HFF-Myc (cell line): ENCODE data around the gene ALK.

Experiments
- DNase-seq: peaks from one replicate; pipeline ENCODE4 v3.0.0-alpha.2; 2011; ENCODE audit warnings: low read depth; ENCODE audit errors: extremely low read depth
- H3K4me3 ChIP-seq: replicated peaks from 2 replicates; pipeline ENCODE4 v1.5.1; 2011; ENCODE audit warnings: low read depth, mild to moderate bottlenecking, control low read depth, low read length
- CTCF ChIP-seq: IDR thresholded peaks from 2 replicates; pipeline ENCODE4 v1.5.1; 2012; ENCODE audit warnings: mild to moderate bottlenecking, low read depth, low read length, control low read depth; ENCODE audit errors: missing control alignments

The ALK gene

GRCh38 chr2:29876374-29876773, 45.0 kb downstream of the ALK start:
- no peak for TF ChIP-seq CTCF
- H3K4me3 ChIP-seq, result no peak overlapping the region
- no peak for DNase-seq

- no peak for TF ChIP-seq CTCF
- no peak overlapping the region for H3K4me3 ChIP-seq
- DNase-seq, result no peak
These were observed 46.6 kb downstream of the ALK start for GRCh38 chr2:29874745-29875144.

- TF ChIP-seq CTCF, result no peak
- H3K4me3 ChIP-seq, result no peak overlapping the region
- DNase-seq, result no peak
These were observed 48.5 kb downstream of the ALK start for GRCh38 chr2:29872870-29873269.

GRCh38 chr2:29871541-29871940, 49.8 kb downstream of the ALK start:
- no peak for TF ChIP-seq CTCF
- no peak overlapping the region for H3K4me3 ChIP-seq
- no peak for DNase-seq

- no peak for DNase-seq
- no peak overlapping the region for H3K4me3 ChIP-seq
- no peak for TF ChIP-seq CTCF
These were observed 55.9 kb downstream of the ALK start for GRCh38 chr2:29865512-29865911.

- no peak for DNase-seq
- TF ChIP-seq CTCF, result no peak
- H3K4me3 ChIP-seq, result no peak overlapping the region
These were observed 56.4 kb downstream of the ALK start for GRCh38 chr2:29864988-29865387.

GRCh38 chr2:29855924-29856639, 65.3 kb downstream of the ALK start:
- no peak for TF ChIP-seq CTCF
- no peak for DNase-seq
- H3K4me3 ChIP-seq, result no peak overlapping the region
